Right atrium auricular region (tissue), 2 donors: ENCODE measurements around the gene OAF. TPM values are rescaled to one million over a fixed set of nuclear protein-coding genes. Genes with fewer than 3 reads are reported as not detected.

ENCODE experiments used
- DNase-seq: peaks from one replicate; pipeline ENCODE4 v3.0.0-alpha.2; 2019; ENCODE audit warnings: low spot score
- H3K27ac ChIP-seq, 2 donors: fragments of 200-600 bp; sonication (generic); 1 replicate in 1 of 2; 2 replicates in 1 of 2; pipeline ENCODE4 v1.5.1; 2016 to 2019
- H3K27me3 ChIP-seq, 2 donors: fragments of 200-600 bp; sonication (generic); one replicate each; pipeline versions ENCODE4 v1.5.1 to v1.6.0; 2017 to 2019
- H3K36me3 ChIP-seq: fragments of 200-600 bp; sonication (generic); one replicate; pipeline ENCODE4 v1.5.1; 2016
- H3K4me1 ChIP-seq, 2 donors: fragments of 200-600 bp; sonication (generic); one replicate each; pipeline versions ENCODE4 v1.5.1 to v1.6.0; 2017 to 2019
- H3K4me3 ChIP-seq, 2 donors: fragments of 200-600 bp; sonication (generic); 1 replicate in 1 of 2; 2 replicates in 1 of 2; pipeline ENCODE4 v1.5.1; 2017 to 2019; ENCODE audit warnings: mild to moderate bottlenecking in 1 of 2, moderate library complexity in 1 of 2
- H3K9me3 ChIP-seq, 2 donors: fragments of 200-600 bp; sonication (generic); one replicate each; pipeline ENCODE4 v1.5.1; 2019
- total RNA-seq, 2 donors: library from RNA; depleted of rRNA; stranded (reverse); fragments of >200 nt; gene quantifications; one replicate each; pipeline ENCODE4 v1.1.0, GENCODE V29; 2016
- TF ChIP-seq, protein P1 (sequence below), 2 donors: fragments of 200-600 bp; sonication (generic); IDR thresholded peaks; one replicate each; pipeline ENCODE4 v1.5.1; 2019; ENCODE audit warnings: antibody characterized with exemption in 2 of 2

Gene OAF
- total RNA-seq, 2 donors from 2014 or later = 27.9 to 43.6 TPM

DNA sequence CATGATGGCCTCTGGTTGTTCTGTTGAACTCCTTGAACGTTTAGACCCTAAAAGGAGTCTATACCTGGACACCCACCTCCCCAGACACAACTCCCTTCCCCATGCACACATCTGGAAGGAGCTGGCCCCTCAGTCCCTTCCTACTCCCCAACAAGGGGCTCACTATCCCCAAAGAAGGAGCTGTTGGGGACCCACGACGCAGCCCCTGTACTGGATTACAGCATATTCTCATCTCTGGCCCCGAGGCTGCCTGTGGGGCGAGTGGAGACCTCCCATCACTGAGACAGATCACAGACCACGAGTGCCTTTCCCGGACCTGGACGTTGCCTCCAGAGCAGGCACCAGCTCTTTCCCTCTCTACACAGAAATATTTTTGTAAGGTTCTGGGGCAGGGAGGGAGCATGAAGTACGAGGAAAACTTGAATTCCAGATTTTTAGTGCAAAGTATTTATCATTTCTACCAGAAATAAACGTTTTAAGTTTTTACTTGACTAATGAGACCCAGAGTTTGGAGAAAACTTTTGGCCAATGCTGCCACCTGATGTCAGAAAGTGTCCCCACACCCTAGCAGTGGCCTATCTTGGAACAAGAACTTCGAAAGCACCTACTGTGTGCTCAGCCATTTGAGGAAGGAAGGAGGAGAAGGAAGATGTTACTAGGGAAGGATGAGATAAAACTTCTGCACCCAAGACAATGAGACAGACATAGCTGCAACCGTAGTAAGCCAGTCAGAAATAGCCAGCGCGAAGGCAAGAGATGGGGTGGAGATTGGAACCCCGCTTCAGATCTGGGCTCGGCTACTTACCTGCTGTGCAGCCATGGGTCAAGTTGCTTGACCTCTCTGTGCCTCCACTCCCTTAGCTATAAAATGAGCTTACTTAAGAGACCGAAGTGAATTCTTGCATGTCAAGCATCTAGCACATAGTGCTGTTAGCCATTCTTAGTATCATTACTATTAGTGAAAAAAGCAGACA lies 18.9 kb downstream of the OAF start:
- Histone ChIP-seq H3K4me3 (no peak overlapping the region), H3K36me3 (no peaks in the 10 kb centered on the region), H3K27me3 (no peaks in the 10 kb centered on the region), H3K9me3 (no peaks in the 10 kb centered on the region), H3K4me1 (peaks cover 0 to 16% of the 10 kb centered on the region in 2 donors), H3K27ac (no peak overlapping the region)
- no peak for DNase-seq
- TF ChIP-seq, protein P1, sequence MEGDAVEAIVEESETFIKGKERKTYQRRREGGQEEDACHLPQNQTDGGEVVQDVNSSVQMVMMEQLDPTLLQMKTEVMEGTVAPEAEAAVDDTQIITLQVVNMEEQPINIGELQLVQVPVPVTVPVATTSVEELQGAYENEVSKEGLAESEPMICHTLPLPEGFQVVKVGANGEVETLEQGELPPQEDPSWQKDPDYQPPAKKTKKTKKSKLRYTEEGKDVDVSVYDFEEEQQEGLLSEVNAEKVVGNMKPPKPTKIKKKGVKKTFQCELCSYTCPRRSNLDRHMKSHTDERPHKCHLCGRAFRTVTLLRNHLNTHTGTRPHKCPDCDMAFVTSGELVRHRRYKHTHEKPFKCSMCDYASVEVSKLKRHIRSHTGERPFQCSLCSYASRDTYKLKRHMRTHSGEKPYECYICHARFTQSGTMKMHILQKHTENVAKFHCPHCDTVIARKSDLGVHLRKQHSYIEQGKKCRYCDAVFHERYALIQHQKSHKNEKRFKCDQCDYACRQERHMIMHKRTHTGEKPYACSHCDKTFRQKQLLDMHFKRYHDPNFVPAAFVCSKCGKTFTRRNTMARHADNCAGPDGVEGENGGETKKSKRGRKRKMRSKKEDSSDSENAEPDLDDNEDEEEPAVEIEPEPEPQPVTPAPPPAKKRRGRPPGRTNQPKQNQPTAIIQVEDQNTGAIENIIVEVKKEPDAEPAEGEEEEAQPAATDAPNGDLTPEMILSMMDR (IDR thresholded peaks at IDR 0.05) = peak; percentile 69 to 80

DNA sequence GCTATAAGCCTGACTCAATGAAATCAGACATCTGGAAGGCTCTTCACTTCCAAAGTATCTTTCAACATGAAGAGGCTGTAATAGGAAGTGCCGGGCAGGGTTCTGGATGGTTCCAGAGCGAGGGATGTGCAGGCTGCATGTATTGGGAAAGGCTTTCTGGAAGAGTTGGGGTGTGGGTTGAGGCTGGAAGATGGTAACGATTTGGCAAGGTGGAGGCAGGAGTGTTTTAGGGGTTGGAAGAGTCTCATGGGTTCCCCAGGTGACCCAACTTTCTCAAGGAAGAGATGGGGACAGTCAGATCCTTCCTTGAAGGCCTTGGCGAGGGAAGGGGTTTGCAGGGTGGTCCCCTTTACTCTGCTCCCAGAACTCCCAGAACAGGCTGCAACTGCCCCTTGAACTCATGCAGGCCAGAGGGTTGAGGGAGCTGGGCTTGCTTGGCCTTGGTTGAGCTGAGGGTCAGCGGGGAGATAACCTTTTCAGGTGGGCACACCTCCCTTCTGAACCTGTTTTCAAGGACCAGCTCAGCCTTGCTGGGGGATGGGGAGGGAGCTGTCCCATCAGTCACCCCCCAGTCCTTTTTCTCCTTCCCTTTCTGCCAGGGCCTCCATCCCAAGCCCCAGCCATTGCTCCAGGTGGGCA lies 19.7 kb downstream of the OAF start:
- no peak for DNase-seq
- peaks cover 0 to 8% of the 10 kb centered on the region in 2 donors for H3K4me1 ChIP-seq
- TF ChIP-seq, protein P1 (IDR thresholded peaks at IDR 0.05) = no peak
- H3K27ac ChIP-seq = no peak overlapping the region
- H3K9me3 ChIP-seq = no peaks in the 10 kb centered on the region
- H3K4me3 ChIP-seq = no peak overlapping the region
- no peaks in the 10 kb centered on the region for H3K27me3 ChIP-seq
- H3K36me3 ChIP-seq = no peaks in the 10 kb centered on the region

DNA sequence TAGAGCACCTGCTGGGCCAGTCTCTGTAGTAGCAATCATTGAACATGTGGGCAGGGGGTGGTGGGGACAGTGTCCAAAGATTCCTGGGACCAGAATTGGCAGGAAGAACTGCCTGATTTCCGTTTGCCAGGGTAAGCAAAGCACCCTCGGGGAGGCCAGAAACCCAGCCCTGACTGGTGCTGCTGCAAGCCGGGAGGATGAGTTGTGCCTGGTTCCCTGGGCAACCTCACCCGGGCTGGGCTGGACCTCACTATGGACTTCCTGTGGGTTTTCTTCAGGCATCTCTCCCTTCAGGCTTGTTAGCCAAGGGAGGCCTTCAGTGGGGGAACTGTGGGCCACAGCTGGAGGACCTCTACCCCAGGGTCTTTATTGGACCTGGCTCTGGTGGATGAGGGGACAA lies 21.1 kb downstream of the OAF start:
- no peak for DNase-seq
- TF ChIP-seq, protein P1 (IDR thresholded peaks at IDR 0.05) = no peak
- no peaks in the 10 kb centered on the region for H3K9me3 ChIP-seq

DNA sequence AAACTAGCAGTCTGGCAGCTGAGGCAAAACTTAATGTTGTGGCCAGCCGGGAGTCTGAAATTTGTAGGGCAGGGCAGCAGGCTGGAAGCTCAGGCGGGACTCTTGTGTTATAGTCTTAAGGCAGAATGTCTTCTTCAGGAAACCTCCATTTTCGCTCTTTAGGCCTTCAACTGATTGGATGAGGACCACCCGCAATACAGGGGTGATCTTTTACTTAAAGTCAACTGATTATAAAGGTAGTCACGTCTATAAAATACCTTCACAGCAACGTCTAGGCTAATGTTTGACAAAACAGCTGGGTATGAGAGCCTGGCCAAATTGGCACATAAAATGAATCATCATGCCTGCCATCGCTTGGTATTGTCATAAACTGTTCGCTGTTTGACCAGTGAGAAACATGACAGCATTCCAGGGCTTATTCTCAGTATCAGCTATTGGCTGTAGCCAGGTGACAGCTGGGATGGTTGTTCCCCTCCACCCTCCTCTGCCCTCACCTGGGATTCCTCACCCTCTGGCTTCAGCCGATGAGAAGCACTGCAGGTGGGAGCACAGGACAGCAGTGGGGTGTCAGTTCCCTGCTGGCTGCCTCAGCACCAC lies 22.5 kb downstream of the OAF start:
- TF ChIP-seq, protein P1 (IDR thresholded peaks at IDR 0.05) = no peak
- Histone ChIP-seq H3K36me3 (no peaks in the 10 kb centered on the region), H3K27me3 (no peaks in the 10 kb centered on the region), H3K4me1 (no peaks in the 10 kb centered on the region), H3K4me3 (no peak overlapping the region), H3K9me3 (no peaks in the 10 kb centered on the region), H3K27ac (no peak overlapping the region)
- no peak for DNase-seq

More for the DNA sequence above, 21.1 kb downstream of the OAF start:
- Histone ChIP-seq H3K36me3 (no peaks in the 10 kb centered on the region), H3K4me1 (no peaks in the 10 kb centered on the region), H3K27me3 (no peaks in the 10 kb centered on the region), H3K27ac (no peak overlapping the region), H3K4me3 (no peak overlapping the region)

DNA sequence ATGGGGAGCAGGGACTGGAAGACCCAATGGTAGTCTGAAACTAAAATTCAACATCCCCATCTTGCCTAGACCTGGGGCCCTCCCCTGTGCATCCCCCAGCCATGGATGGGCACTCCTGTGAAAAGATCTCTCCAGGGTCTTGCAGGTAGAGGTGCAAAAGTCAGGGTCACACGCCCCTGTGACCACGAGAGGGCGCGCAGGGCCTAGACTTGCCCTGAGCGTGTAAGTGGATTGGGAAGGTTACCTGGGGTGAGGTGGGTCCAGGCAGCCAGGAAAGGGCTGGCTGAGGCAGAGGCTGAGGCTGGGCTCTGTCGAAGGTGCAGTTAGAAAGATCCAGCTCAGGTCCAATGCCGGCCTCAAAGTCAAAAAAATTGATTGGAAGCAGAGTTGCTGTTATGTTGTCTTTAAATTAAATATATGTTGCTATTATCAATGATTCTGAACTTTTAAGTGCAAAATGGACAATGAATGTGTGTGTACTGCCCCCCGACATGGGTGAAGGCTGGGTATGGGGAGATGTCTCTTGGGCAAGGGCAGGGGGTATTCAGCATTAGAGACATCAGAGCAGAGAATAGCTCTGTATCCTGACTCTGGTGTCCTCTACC lies 24.3 kb downstream of the OAF start:
- peaks cover 0 to 6% of the 10 kb centered on the region in 2 donors for H3K4me1 ChIP-seq
- H3K27ac ChIP-seq = no peak overlapping the region
- H3K9me3 ChIP-seq = no peaks in the 10 kb centered on the region
- DNase-seq = no peak
- H3K27me3 ChIP-seq = no peaks in the 10 kb centered on the region
- H3K4me3 ChIP-seq = no peak overlapping the region
- no peaks in the 10 kb centered on the region for H3K36me3 ChIP-seq
- TF ChIP-seq, protein P1 (IDR thresholded peaks at IDR 0.05) = peak; percentile 61 to 82
